ENCODE measurements around the gene E2F2. TPM values are rescaled to one million over a fixed set of nuclear protein-coding genes. Genes with fewer than 3 reads are reported as not detected.

The E2F2 gene
- total RNA-seq, 1 experiment from 2014 or later, result 12.3 TPM

DNA sequence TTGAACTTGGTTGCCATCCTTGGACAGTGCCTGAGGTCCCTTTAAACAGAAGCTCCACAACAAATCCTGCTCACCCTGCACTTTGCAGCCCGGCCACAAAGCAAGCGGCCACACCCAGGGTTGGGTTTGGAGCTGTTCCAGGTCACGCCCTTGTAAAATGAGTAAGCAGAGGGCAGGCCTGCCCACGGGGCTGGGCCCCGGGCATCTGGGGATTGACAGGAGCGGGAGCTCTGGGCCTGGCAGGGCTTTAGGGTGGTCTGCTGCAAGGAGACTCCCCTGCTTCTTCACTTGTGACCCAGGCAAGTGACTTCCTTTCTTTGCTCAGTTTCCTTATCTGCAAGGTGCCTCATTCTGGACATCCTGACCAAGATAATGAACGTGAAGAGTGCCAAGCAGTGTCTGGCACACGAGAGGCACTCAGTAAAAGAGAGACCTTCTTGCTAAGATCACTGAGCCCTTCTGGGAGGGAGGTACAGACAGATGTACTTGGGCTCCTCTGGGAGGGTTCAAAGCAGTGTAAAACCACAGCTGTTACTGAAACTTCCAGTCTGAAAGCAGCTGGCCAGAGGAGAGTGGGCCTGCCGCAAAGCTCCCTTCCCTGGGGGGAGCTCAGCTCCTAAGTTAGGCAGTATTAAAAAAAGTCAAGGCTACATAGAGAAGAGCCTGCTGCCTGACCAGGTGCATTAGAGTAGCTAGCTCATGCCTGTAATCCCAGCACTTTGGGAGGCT, 2.6 kb downstream of the E2F2 start:
- peak; percentile 86 to 95 for DNase-seq (ENCODE audit: low read depth in 1 of 2, low spot score in 2 of 2)
- Histone ChIP-seq H3K27ac (no peak overlapping the region), H3K27me3 (replicated peaks) (no peaks in the 10 kb centered on the region), H3K4me3 (no peak overlapping the region), H3K4me1 (replicated peaks) (peaks cover 41% of the 10 kb centered on the region), H3K36me3 (peaks cover 4% of the 10 kb centered on the region; the same call in 1 of the 2 replicates), H3K9me3 (replicated peaks) (no peaks in the 10 kb centered on the region)

- H3K36me3 ChIP-seq, result peaks cover 4% of the 10 kb centered on the region; the same call in 1 of the 2 replicates
- no peak for DNase-seq (ENCODE audit: low read depth in 1 of 2, low spot score in 2 of 2)
- no peaks in the 10 kb centered on the region for H3K27me3 ChIP-seq (replicated peaks)
- H3K4me1 ChIP-seq (replicated peaks), result peaks cover 41% of the 10 kb centered on the region
- no peak overlapping the region for H3K4me3 ChIP-seq
- no peaks in the 10 kb centered on the region for H3K9me3 ChIP-seq (replicated peaks)
- no peak overlapping the region for H3K27ac ChIP-seq
Measured at GRCh38 chr1:23527900-23528249, 3.2 kb downstream of the E2F2 start.

DNA sequence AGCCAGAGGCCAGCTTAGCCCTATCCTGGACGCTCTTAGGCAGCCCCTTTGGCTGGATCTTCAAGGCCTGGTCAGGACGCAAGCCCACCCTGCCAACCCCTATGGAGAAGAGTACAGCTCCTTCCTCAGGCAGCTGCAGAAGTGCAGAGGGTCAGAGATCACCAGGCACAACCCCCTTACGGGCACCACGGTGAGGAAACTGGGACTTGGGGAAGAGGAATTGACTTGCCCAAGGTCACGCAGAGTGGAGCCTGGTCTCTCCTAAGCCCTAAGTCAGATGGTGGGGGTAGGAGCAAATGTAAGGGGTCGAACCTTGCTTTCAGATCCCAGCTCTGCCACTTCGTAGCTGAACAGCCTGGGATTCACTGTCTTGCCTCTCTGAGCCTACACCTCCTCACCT, 3.7 kb downstream of the E2F2 start:
- Histone ChIP-seq H3K36me3 (peaks cover 6% of the 10 kb centered on the region), H3K4me1 (replicated peaks) (peaks cover 41% of the 10 kb centered on the region), H3K27me3 (replicated peaks) (no peaks in the 10 kb centered on the region), H3K27ac (no peak overlapping the region), H3K4me3 (no peak overlapping the region), H3K9me3 (replicated peaks) (no peaks in the 10 kb centered on the region)
- DNase-seq (ENCODE audit: low read depth in 1 of 2, low spot score in 2 of 2), result no peak

- peaks cover 39% of the 10 kb centered on the region for H3K4me1 ChIP-seq (replicated peaks)
- no peak overlapping the region for H3K27ac ChIP-seq
- H3K4me3 ChIP-seq, result no peak overlapping the region
- H3K36me3 ChIP-seq, result peaks cover 14% of the 10 kb centered on the region
- H3K27me3 ChIP-seq (replicated peaks), result no peaks in the 10 kb centered on the region
- no peaks in the 10 kb centered on the region for H3K9me3 ChIP-seq (replicated peaks)
- DNase-seq (ENCODE audit: low read depth in 1 of 2, low spot score in 2 of 2), result no peak
Measured at GRCh38 chr1:23526329-23527041, 4.5 kb downstream of the E2F2 start.

- no peaks in the 10 kb centered on the region for H3K9me3 ChIP-seq (replicated peaks)
- no peak for DNase-seq (ENCODE audit: low read depth in 1 of 2, low spot score in 2 of 2)
- H3K27ac ChIP-seq, result no peak overlapping the region
- no peaks in the 10 kb centered on the region for H3K27me3 ChIP-seq (replicated peaks)
- no peak overlapping the region for H3K4me3 ChIP-seq
- peaks cover 39% of the 10 kb centered on the region for H3K4me1 ChIP-seq (replicated peaks)
- peaks cover 19% of the 10 kb centered on the region for H3K36me3 ChIP-seq
Measured at GRCh38 chr1:23525558-23526250, 5.3 kb downstream of the E2F2 start.

GRCh38 chr1:23524716-23525401, 6.2 kb downstream of the E2F2 start:
- Histone ChIP-seq H3K4me1 (replicated peaks) (peaks cover 35% of the 10 kb centered on the region), H3K27ac (no peak overlapping the region)
- DNase-seq (ENCODE audit: low read depth in 1 of 2, low spot score in 2 of 2), result no peak

DNA sequence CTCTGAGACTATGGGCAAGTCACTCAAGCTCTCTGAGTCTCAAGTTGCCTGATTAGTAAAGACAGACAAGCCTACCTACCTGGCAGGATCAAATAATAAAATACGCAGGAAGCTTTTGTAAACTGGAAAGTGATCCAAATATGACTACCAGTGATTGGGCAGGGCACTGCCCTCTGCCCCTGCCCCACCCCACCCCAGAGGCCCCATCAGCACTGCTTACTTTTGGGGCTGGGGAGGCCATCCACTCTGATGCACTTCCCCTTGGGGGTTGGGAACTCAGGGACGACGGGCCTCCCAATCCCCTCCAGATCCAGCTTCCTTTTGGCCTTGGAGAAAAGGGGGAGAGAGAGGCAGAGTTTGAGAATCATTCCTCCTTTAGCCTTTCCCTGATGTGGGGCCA, 6.9 kb downstream of the E2F2 start:
- H3K27ac ChIP-seq, result no peak overlapping the region
- no peak overlapping the region for H3K4me3 ChIP-seq
- H3K36me3 ChIP-seq, result peaks cover 25% of the 10 kb centered on the region
- H3K9me3 ChIP-seq (replicated peaks), result no peaks in the 10 kb centered on the region
- no peaks in the 10 kb centered on the region for H3K27me3 ChIP-seq (replicated peaks)
- peaks cover 28% of the 10 kb centered on the region for H3K4me1 ChIP-seq (replicated peaks)
- no peak for DNase-seq (ENCODE audit: low read depth in 1 of 2, low spot score in 2 of 2)

More at GRCh38 chr1:23524716-23525401, 6.2 kb downstream of the E2F2 start:
- Histone ChIP-seq H3K36me3 (peaks cover 18% of the 10 kb centered on the region), H3K4me3 (no peak overlapping the region), H3K27me3 (replicated peaks) (no peaks in the 10 kb centered on the region), H3K9me3 (replicated peaks) (no peaks in the 10 kb centered on the region)

- no peak for DNase-seq (ENCODE audit: low read depth in 1 of 2, low spot score in 2 of 2)
- H3K4me1 ChIP-seq (replicated peaks), result peaks cover 11% of the 10 kb centered on the region
- H3K27me3 ChIP-seq (replicated peaks), result no peaks in the 10 kb centered on the region
- no peak overlapping the region for H3K27ac ChIP-seq
- H3K9me3 ChIP-seq (replicated peaks), result no peaks in the 10 kb centered on the region
- H3K4me3 ChIP-seq, result no peak overlapping the region
- peaks cover 35% of the 10 kb centered on the region for H3K36me3 ChIP-seq
Measured at GRCh38 chr1:23522244-23522982, 8.6 kb downstream of the E2F2 start.

DNA sequence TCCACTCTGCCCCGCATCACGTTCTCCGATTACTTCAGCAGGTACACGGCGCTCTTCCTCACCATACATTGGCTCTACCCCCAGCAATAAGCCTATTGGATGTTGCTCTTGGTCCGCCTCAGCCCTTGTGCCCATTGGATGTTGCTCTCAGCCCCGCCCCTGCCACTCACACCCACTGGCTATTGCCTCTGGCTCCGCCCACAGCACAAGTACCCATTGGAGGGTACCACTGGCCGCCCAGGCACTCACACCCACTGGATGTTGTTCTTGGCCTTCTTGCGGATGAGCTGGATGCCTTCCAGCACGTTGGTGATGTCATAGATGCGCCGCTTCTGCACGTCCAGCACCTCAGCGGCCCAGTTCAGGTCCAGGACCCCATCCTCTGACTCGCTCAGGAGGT, 9.4 kb downstream of the E2F2 start:
- Histone ChIP-seq H3K4me1 (replicated peaks) (peaks cover 10% of the 10 kb centered on the region), H3K27ac (no peak overlapping the region), H3K9me3 (replicated peaks) (no peaks in the 10 kb centered on the region), H3K27me3 (replicated peaks) (no peaks in the 10 kb centered on the region), H3K4me3 (no peak overlapping the region), H3K36me3 (peaks cover 35% of the 10 kb centered on the region)
- DNase-seq (ENCODE audit: low read depth in 1 of 2, low spot score in 2 of 2), result no peak

- Histone ChIP-seq H3K9me3 (replicated peaks) (no peaks in the 10 kb centered on the region), H3K4me3 (no peak overlapping the region), H3K36me3 (peaks cover 57% of the 10 kb centered on the region), H3K27me3 (replicated peaks) (no peaks in the 10 kb centered on the region), H3K27ac (no peak overlapping the region), H3K4me1 (replicated peaks) (peaks cover 10% of the 10 kb centered on the region)
- no peak for DNase-seq (ENCODE audit: low read depth in 1 of 2, low spot score in 2 of 2)
Measured at GRCh38 chr1:23517581-23517980, 13.5 kb downstream of the E2F2 start.

GRCh38 chr1:23515905-23516304, 15.1 kb downstream of the E2F2 start:
- Histone ChIP-seq H3K4me3 (no peak overlapping the region), H3K36me3 (peaks cover 40% of the 10 kb centered on the region), H3K9me3 (replicated peaks) (no peaks in the 10 kb centered on the region), H3K27me3 (replicated peaks) (no peaks in the 10 kb centered on the region), H3K27ac (no peak overlapping the region), H3K4me1 (replicated peaks) (peaks cover 6% of the 10 kb centered on the region)
- no peak for DNase-seq (ENCODE audit: low read depth in 1 of 2, low spot score in 2 of 2)

DNA sequence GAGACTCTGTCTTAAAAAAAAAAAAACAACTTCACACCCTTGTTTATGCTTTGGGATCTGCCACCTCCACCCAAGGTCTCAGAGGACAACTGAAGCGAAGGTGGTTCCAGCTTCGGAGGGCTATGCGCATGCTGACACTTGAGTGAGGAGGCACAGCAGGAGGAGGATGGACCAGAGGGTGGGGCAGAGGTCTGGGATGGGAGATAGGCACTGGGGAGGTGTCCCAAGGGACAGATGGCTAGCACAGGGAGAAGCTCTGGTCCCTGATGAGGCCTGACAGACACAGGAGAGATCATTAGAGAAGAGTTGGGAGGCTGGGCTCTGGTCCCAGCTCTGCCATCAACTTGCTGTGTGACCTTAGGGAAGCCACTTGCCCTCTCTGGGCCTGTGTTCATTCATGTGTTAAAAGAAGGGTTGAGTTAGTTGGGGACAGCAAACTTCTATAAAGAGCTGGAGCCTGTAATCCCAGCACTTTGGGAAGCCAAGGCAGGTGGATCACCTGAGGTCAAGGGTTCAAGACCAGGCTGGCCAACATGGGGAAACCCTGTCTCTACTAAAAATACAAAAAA, 16.8 kb downstream of the E2F2 start:
- no peak overlapping the region for H3K27ac ChIP-seq
- no peaks in the 10 kb centered on the region for H3K9me3 ChIP-seq (replicated peaks)
- H3K4me1 ChIP-seq (replicated peaks), result no peaks in the 10 kb centered on the region
- H3K36me3 ChIP-seq, result peaks cover 42% of the 10 kb centered on the region
- DNase-seq (ENCODE audit: low read depth in 1 of 2, low spot score in 2 of 2), result no peak
- H3K4me3 ChIP-seq, result no peak overlapping the region
- no peaks in the 10 kb centered on the region for H3K27me3 ChIP-seq (replicated peaks)

DNA sequence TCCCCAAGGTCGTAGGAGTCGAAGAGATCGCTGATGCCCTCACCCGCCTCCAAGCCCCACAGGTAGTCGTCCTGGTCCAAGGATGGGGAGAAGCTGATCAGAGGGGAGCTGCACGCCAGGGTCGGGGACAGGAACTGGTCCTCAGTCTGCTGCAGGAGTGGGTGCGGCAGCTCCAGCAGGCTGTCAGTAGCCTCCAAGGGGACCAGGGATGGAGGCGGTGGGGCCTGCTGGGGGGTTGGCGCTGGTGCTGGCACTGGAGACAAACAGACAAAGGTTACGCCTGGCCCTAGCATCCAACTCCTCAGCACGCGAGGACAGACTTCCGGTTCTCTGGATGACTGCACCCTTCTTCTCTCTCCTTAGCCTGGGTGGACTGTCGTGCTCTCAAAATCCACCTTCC, 21.1 kb downstream of the E2F2 start:
- no peaks in the 10 kb centered on the region for H3K27me3 ChIP-seq (replicated peaks)
- H3K27ac ChIP-seq, result no peak overlapping the region
- no peak overlapping the region for H3K4me3 ChIP-seq
- H3K4me1 ChIP-seq (replicated peaks), result no peaks in the 10 kb centered on the region
- H3K36me3 ChIP-seq, result peaks cover 28% of the 10 kb centered on the region
- no peak for DNase-seq (ENCODE audit: low read depth in 1 of 2, low spot score in 2 of 2)
- no peaks in the 10 kb centered on the region for H3K9me3 ChIP-seq (replicated peaks)
